Superior temporal gyrus (tissue), 1 donor: ENCODE data around the gene ALG8.
"Not testable (repeated sequence)": the region's sequence is repeated elsewhere in the genome, so short reads cannot be mapped to it uniquely, and the experiment has no call there.

ENCODE experiments used
- DNase-seq: peaks from one replicate; pipeline ENCODE4 v3.0.0-alpha.2; 2016; ENCODE audit errors: extremely low spot score

Gene ALG8

DNA sequence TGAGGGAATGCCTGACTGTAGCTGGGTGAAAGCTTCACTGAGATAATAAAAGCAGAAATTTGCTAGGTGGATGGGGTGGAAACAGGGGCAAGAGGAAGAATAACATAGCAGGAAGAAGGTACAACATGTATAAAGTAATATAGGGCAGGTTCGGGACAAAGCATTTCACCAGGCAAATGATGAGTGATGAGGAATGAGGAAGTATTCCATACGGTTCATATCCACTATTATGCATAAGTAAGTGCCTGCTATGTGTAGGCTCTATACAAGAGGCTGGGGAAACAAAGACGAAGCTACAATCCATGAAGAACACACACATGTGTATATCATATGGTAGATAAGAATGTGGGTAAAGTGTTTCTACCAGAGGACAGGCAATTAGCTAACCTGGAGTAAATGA, 67.7 kb downstream of the ALG8 start:
- DNase-seq, result no peak

GRCh38 chr11:78070621-78071020, 68.8 kb downstream of the ALG8 start:
- no peak for DNase-seq

- no peak for DNase-seq
Observed at GRCh38 chr11:78069465-78069864, 70.0 kb downstream of the ALG8 start.

GRCh38 chr11:78067704-78068103, 71.7 kb downstream of the ALG8 start:
- no peak for DNase-seq

- no peak for DNase-seq
Observed at GRCh38 chr11:78066471-78066870, 73.0 kb downstream of the ALG8 start.

- no peak for DNase-seq
Observed at GRCh38 chr11:78065203-78065602, 74.2 kb downstream of the ALG8 start.

DNA sequence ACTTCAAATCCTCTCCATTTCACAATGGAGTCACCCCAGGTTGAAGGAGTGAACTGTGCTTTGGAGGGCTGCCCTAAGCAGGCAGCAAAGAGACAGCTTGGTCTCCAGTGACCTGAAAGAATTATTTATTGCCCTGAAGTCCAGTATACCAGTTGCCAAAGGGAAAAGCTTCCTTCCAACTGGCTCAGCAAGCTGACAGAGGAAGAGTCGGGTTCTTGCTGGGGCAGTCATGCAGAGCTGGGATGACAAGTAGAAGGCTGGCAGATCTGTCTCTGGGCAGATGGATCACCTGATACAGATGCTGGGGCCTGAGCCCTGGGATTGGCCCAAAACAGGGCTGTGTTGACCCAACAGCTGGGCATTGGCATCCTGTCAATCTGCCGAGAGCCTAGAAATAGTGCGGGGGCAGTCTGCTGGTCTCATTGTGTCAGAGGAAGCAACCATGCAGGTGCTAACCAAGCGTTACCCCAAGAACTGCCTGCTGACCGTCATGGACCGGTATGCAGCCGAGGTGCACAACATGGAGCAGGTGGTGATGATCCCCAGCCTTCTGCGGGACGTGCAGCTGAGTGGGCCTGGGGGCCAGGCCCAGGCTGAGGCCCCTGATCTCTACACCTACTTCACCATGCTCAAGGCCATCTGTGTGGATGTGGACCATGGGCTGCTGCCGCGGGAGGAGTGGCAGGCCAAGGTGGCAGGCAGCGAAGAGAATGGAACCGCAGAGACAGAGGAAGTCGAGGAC, 75.8 kb downstream of the ALG8 start, which contains the start of gene THRSP:
Gene THRSP (plus strand): TSS at position 422 of the 742 bp plus-strand sequence. CDS start 21 bp downstream, at position 443.
- no peak for DNase-seq

- DNase-seq, result no peak
Observed at GRCh38 chr11:78062671-78063070, 76.8 kb downstream of the ALG8 start.

- DNase-seq, result peak; percentile 18
Observed at GRCh38 chr11:78061921-78062311, 77.5 kb downstream of the ALG8 start.

DNA sequence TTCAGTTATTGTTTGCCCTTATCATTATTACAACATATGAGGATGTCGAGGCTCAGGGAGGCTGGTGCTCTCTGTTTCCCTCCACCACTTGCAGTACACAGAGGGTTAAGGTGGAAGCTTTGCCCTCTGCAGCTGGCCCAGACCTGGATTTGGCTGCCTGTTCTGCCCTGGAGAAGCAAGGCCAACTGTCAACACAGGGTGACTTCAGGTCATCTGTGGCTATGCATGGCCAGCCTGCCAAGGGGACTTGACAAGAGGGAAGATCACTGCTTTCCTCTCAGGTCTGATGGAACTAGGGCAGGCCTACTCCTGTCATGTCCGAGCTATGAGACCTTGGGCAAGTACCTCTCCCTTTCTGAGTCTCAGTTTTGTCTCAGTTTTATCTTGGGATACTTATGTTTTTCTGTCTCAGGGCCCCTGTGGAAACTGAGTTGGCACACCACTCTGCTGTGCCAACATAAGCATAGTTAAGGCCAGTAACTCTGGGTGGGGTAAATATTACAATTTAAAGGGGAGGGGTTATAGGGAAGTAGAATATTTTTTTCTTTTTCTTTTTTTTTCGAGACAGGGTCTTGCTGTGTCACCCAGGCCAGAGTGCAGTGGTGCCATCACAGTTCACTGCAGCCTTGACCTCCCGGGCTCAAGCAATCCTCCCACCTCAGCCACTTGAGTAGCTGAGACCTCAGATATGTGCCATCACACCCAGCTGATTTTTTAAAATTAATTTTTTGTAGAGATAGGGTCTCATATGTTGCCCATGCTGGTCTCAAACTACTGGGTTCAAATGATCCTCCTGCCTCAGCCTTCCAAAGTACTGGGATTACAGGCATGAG, 78.1 kb downstream of the ALG8 start:
- no peak for DNase-seq

- no peak for DNase-seq
Observed at GRCh38 chr11:78060533-78060932, 78.9 kb downstream of the ALG8 start.

DNA sequence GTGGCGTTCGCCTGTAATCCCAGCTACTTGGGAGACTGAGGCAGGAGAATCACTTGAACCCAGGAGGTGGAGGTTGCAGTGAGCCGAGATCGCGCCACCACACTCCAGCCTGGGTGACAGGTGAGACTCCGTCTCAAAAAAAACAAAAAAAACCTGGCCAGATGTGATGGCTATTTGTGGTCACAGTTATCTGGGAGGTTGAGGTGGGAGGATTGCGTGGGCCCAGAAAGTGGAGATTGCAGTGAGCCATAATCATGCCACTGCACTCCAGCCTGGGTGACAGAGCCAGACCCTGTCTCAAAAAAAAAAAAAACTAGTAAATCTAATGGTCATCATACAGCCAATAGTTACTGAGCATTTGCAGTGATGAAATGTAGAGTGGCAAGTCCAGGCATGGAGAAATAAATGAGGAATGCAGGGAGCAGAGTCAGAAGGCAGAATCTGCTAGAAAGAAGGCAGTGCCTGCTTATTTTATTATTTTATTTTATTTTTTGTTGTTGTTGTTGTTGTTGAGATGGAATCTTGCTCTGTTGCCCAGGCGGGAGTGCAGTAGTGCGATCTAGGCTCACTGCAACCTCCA, 79.6 kb downstream of the ALG8 start:
- not testable (repeated sequence) for DNase-seq

GRCh38 chr11:78057462-78058055, 81.9 kb downstream of the ALG8 start:
- DNase-seq, result no peak

DNA sequence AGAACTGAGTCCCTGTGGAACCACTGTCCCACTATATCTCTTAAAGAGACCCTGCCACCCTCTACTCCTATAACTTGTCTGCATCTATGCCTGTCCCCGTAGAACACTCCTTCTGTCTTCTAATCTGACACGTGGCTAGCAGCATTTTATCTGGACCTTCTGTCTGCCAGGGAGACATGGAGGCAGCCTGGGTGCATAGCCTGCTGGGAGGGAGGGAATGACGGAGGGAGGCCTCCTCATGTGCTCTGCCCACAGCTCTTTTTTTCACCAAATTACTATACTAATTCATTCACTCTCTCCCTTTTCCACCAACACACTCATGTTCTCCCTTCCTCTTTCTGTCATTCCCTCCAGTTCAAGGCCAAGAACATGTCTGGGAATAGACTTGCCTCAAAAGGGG, 83.3 kb downstream of the ALG8 start:
- no peak for DNase-seq

DNA sequence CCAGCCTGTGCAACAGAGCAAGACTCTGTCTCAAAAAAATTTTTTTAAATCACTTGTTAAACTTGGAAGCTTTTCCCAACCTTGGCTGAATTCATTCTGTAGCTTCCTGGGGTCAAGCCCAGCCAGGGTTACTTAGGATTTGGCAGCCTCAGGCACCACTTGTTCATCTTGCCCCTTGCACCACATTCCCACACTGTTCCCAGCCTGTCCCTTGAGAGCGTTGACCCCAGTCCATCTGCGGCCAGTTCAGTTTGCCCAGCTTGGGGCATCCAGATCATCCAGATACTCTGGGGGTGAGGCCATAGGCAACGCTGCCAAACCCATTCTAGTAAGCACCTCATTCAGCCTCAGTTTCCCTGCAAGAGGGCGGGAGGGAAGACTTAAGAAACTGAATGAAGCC, 84.5 kb downstream of the ALG8 start:
- DNase-seq, result no peak

- DNase-seq, result no peak
Observed at GRCh38 chr11:78050964-78051831, 88.2 kb downstream of the ALG8 start.
